GM12878 (cell line): ENCODE results near the gene TRAPPC4. TPM values are rescaled to one million over a fixed set of nuclear protein-coding genes. Genes with fewer than 3 reads are reported as not detected.
"Not testable (repeated sequence)": the region's sequence is repeated elsewhere in the genome, so short reads cannot be mapped to it uniquely, and the experiment has no call there.

Experiments
- ATAC-seq: fragments of 200-7000 bp; cut with Tn5 transposase; 3 replicates; pipeline ENCODE4 v1.9.1; 2020; ENCODE audit warnings: mild to moderate bottlenecking, moderate library complexity
- BruUV-seq: library from RNA; stranded (reverse); fragments of 400-500 nt; replicated peaks from 2 replicates; lab custom pipeline; 2021; lab: Mats Ljungman, UMichigan
- CTCF ChIA-PET: fragments of 300-600 bp; sonication (Branson Sonifier 250); formaldehyde crosslinking; extraction: SDS; loops from one replicate; lab custom pipeline; 2021; ENCODE audit warnings: inconsistent platforms; lab: Yijun Ruan, JAX
- POLR2A ChIA-PET: fragments of 350-600 bp; formaldehyde crosslinking; extraction: SDS; loops from one replicate; lab custom pipeline; 2021; ENCODE audit warnings: inconsistent platforms; lab: Charles Lee
- RAD21 ChIA-PET: fragments of 300-600 bp; sonication (Branson Sonifier 250); formaldehyde crosslinking; loops from one replicate; lab custom pipeline; 2023; ENCODE audit warnings: antibody characterized with exemption; ENCODE audit not compliant: unreplicated experiment; lab: Charles Lee
- SMC1A ChIA-PET: fragments of 300-600 bp; sonication (Branson Sonifier 250); formaldehyde crosslinking; loops from one replicate; lab custom pipeline; 2023; ENCODE audit not compliant: unreplicated experiment, uncharacterized antibody; lab: Charles Lee
- DNase-seq: peaks from one replicate; pipeline ENCODE4 v3.0.0-alpha.2; 2011; ENCODE audit warnings: low read depth, low spot score
- FAIRE-seq: peaks from 3 replicates; lab custom pipeline; 2011; peaks lifted over from hg19 to GRCh38; lab: Jason Lieb, UNC
- H2AFZ ChIP-seq: 2 replicates; pipeline ENCODE4 v1.6.0; 2011; ENCODE audit warnings: low read depth, low read length, control low read depth; ENCODE audit not compliant: control insufficient read depth
- H3K27ac ChIP-seq: 2 replicates; pipeline ENCODE4 v1.5.1; 2011; ENCODE audit warnings: control low read depth; ENCODE audit not compliant: control insufficient read depth, insufficient read depth
- H3K27me3 ChIP-seq, 2 experiments: replicated peaks in 1 of 2; 2 replicates each; pipeline versions ENCODE4 v1.6.0 to v1.6.1; 2011; ENCODE audit warnings: low read length in 1 of 2; ENCODE audit not compliant: control insufficient read depth in 2 of 2, insufficient read depth in 2 of 2
- H3K36me3 ChIP-seq, 2 experiments: 2 replicates each; pipeline ENCODE4 v1.5.1; 2011; ENCODE audit warnings: low read length in 1 of 2; ENCODE audit not compliant: control insufficient read depth in 2 of 2, insufficient read depth in 2 of 2
- H3K4me1 ChIP-seq: 2 replicates; pipeline ENCODE4 v1.6.1; 2011; ENCODE audit warnings: mild to moderate bottlenecking, low read length, moderate library complexity, mixed read lengths; ENCODE audit not compliant: control insufficient read depth, insufficient read depth
- H3K4me2 ChIP-seq: 2 replicates; pipeline ENCODE4 v1.6.0; 2011; ENCODE audit warnings: control low read depth; ENCODE audit not compliant: control insufficient read depth, insufficient read depth
- H3K4me3 ChIP-seq: fragments of 200-600 bp; sonication (generic); 2 replicates; pipeline ENCODE4 v1.5.1; 2016
- H3K79me2 ChIP-seq: 2 replicates; pipeline ENCODE4 v1.6.0; 2011; ENCODE audit warnings: low read length; ENCODE audit not compliant: control insufficient read depth, insufficient read depth
- H3K9ac ChIP-seq: 2 replicates; pipeline ENCODE4 v1.8.0; 2011; ENCODE audit warnings: low read length, control low read depth, mixed read lengths; ENCODE audit not compliant: control insufficient read depth, insufficient read depth
- H3K9me3 ChIP-seq: replicated peaks from 3 replicates; pipeline ENCODE4 v1.5.1; 2011; ENCODE audit warnings: mild to moderate bottlenecking, low read length; ENCODE audit not compliant: control insufficient read depth, insufficient read depth
- H4K20me1 ChIP-seq: 2 replicates; pipeline ENCODE4 v1.6.0; 2011; ENCODE audit not compliant: control insufficient read depth, insufficient read depth
- BCL3 ChIP-seq: IDR thresholded peaks from 2 replicates; pipeline ENCODE4 v1.6.1; 2011; ENCODE audit warnings: borderline replicate concordance, low read depth, mild to moderate bottlenecking, moderate library complexity, low read length; ENCODE audit not compliant: insufficient read depth, poor library complexity, severe bottlenecking
- LARP7 ChIP-seq: fragments of 450-650 bp; IDR thresholded peaks from 2 replicates; pipeline ENCODE4 v1.6.1; 2017; ENCODE audit warnings: mild to moderate bottlenecking
- MLLT1 ChIP-seq: fragments of 450-650 bp; IDR thresholded peaks from 2 replicates; pipeline ENCODE4 v1.6.1; 2016; ENCODE audit warnings: mild to moderate bottlenecking
- REST ChIP-seq: IDR thresholded peaks from 2 replicates; pipeline ENCODE4 v1.6.1; 2012; ENCODE audit warnings: mild to moderate bottlenecking, low read depth, low read length
- SUPT20H ChIP-seq: IDR thresholded peaks from 2 replicates; pipeline ENCODE4 v1.6.1; 2011; ENCODE audit warnings: low read depth, mild to moderate bottlenecking, low read length, moderate library complexity, borderline replicate concordance; ENCODE audit not compliant: control insufficient read depth
- ZSCAN29 ChIP-seq: fragments of 450-650 bp; IDR thresholded peaks from 2 replicates; pipeline ENCODE4 v1.6.1; 2017; ENCODE audit warnings: mild to moderate bottlenecking, moderate library complexity
- WGBS: methylation state at CpG from one replicate; pipeline ENCODE4 v1.1.6; 2016; ENCODE audit warnings: low lambda C conversion rate; ENCODE audit not compliant: insufficient replicate concordance, insufficient coverage; ENCODE audit errors: missing lambda C conversion rate; 5-methylcytosine and 5-hydroxymethylcytosine counted together
- in situ Hi-C: fragments of 300-500 bp; cut with MboI; formaldehyde crosslinking; loops from 9 replicates; pipeline ENCODE4 v1.14.3; 2018; ENCODE audit warnings: mixed read lengths
- intact Hi-C: fragments of 100-400 bp; cut with micrococcal nuclease; formaldehyde crosslinking; loops from one replicate; pipeline ENCODE4 v1.14.2; 2022; ENCODE audit not compliant: unreplicated experiment
- polyA plus RNA-seq, 11 experiments: library from polyadenylated mRNA; depleted of rRNA in 4 of 11; unstranded in 6 of 11; stranded (reverse) in 5 of 11; fragments of >200 nt; fragmentation: Nextera tagmentation in 4 of 11; fragmentation: Illumina TruSeq in 1 of 11; extraction: Ambion mirVana in 4 of 11; extraction: Trizol in 1 of 11; gene quantifications; 1 replicate in 1 of 11; 2 replicates in 10 of 11; pipeline versions ENCODE4 v1.2.1 to v1.2.3, GENCODE V29; 2011 to 2016; ENCODE audit warnings: inconsistent platforms in 2 of 11, missing spikeins in 2 of 11, low read depth in 1 of 11
- total RNA-seq, 4 experiments: library from RNA; depleted of rRNA in 3 of 4; stranded (reverse); fragments of >200 nt in 3 of 4; fragmentation: Illumina TruSeq in 1 of 4; extraction: Trizol in 1 of 4; gene quantifications; 2 replicates each; pipeline versions ENCODE4 v1.2.1 to v1.2.3, GENCODE V29; 2013 to 2021

Gene TRAPPC4
- total and polyA plus RNA-seq, 10 of the 15 experiments (the other 5 are each of a cell fraction or from before 2014, with no cell fraction given): 61.6 to 231 (median 98.8) TPM

GRCh38 chr11:118984825-118985224 lies 33.7 kb upstream of the TRAPPC4 start (continued):
- TF ChIP-seq REST (no peak), ZSCAN29 (no peak)

- H3K27ac ChIP-seq: no peak overlapping the region
- H3K4me3 ChIP-seq: no peak overlapping the region
- H3K27me3 ChIP-seq: no peaks in the 10 kb centered on the region; a peak in 1 of 4 replicates
- H4K20me1 ChIP-seq: no peaks in the 10 kb centered on the region
- H3K36me3 ChIP-seq: no peaks in the 10 kb centered on the region
- ChIA-PET POLR2A (interaction anchor here (0.6 kb wide), 1 partner anchor 261 kb away, joined by 3 read pairs; no protein-coding TSS in a partner anchor), CTCF (no interaction called here), SMC1A (no interaction called here), RAD21 (no interaction called here)
- H2AFZ ChIP-seq: no peak overlapping the region
- H3K9ac ChIP-seq: no peak overlapping the region
- FAIRE-seq: no peak
- TF ChIP-seq BCL3: peak; percentile 41
- no peak for TF ChIP-seq SUPT20H
- TF ChIP-seq MLLT1: no peak
- TF ChIP-seq LARP7: no peak
- no peak overlapping the region for H3K4me2 ChIP-seq
- DNase-seq: no peak
- H3K4me1 ChIP-seq: no peaks in the 10 kb centered on the region
- 96% methylated on average over 5 of the region's 5 CpGs for WGBS
- intact Hi-C loops: no loop called here
- BruUV-seq: no TSS peak
- in situ Hi-C loops: no loop called here
- ATAC-seq: no peak
- H3K79me2 ChIP-seq: no peaks in the 10 kb centered on the region
- no peaks in the 10 kb centered on the region for H3K9me3 ChIP-seq
Measured at GRCh38 chr11:118988280-118988679, 30.3 kb upstream of the TRAPPC4 start.

GRCh38 chr11:118991486-118992038 lies 27.0 kb upstream of the TRAPPC4 start:
- H3K4me3 ChIP-seq, POLR2A ChIA-PET, H2AFZ ChIP-seq, DNase-seq, H3K27me3 ChIP-seq, H3K4me1 ChIP-seq, H3K4me2 ChIP-seq, H3K27ac ChIP-seq, RAD21 ChIA-PET, FAIRE-seq, BruUV-seq, H3K9me3 ChIP-seq, in situ Hi-C loops, ATAC-seq, H4K20me1 ChIP-seq, intact Hi-C loops, SMC1A ChIA-PET, H3K36me3 ChIP-seq, H3K79me2 ChIP-seq, H3K9ac ChIP-seq: not testable (repeated sequence)
- CTCF ChIA-PET: interaction anchor here (0.6 kb wide), 1 partner anchor 354 kb away, joined by 3 read pairs; no protein-coding TSS in a partner anchor
- WGBS: 98% methylated on average over 19 of the region's 44 CpGs
